Measurements from ENCODE around the gene LAMA3.

LAMA3 gene

DNA sequence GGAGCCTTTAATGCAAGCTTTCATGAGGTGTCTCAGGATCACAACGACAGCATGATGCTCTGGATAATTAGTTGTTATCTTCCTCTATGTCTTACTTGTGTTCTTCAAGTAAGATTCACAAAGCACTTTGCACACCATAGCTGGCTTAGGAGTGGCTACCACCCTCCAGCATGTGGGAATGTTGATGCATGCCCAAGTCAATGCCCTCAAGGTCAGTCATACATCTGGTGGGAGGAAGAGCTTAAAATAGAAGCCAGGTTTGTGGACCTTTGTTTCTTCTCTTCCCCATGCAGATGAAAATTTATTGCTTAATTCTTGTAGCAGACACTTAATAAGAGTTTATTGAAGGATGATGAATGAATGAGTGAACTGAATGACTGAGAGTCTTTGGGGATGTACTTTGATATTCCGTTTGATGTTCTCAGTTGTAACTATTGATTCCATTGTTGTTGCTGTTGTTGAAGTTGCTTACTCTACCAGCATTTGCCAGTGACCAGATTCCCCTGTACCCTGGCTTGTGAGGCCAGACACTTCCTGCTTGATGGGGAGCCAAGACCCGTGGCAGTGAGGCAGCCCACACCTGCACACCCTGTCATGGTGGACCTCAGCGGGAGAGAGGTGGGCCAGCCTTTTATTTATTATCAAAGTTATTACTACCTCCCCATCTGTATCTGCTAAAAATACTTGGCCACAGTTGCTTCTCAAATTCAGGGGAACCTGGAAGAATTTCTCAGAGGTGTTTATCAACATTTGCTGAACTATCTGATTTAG, 137.8 kb downstream of the LAMA3 start:
- Mint-ChIP-seq H3K27me3 (ENCODE audit: low read depth, poor library complexity) (no peaks in the 10 kb centered on the region), H3K27ac (no peak overlapping the region), H3K4me1 (no peaks in the 10 kb centered on the region), H3K4me3 (no peak overlapping the region), H3K9me3 (no peaks in the 10 kb centered on the region), H3K36me3 (ENCODE audit: low read depth) (no peaks in the 10 kb centered on the region)
- TF ChIP-seq CTCF (IDR thresholded peaks at IDR 0.05), result no peak
- no peak for DNase-seq

DNA sequence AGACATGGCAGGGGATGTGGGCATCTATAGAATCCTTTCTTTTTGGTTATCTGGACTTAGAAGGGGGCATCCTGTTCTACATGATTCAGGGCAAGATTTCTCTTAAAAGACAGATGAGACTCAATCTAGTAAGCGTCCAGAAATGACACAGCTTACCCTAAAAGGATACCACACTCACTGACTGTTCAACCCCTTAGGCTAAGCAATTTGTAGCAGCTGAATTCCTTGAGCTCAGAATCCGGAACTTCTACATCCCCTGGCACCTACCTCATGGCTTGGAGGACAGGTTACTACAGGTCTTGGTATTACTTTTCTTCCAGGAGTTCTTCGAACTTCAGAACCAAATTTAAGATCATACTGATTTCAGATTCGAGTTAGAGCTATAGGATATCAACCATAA, 138.4 kb downstream of the LAMA3 start:
- Mint-ChIP-seq H3K27me3 (ENCODE audit: low read depth, poor library complexity) (no peaks in the 10 kb centered on the region), H3K9me3 (no peaks in the 10 kb centered on the region), H3K36me3 (ENCODE audit: low read depth) (no peaks in the 10 kb centered on the region), H3K27ac (no peak overlapping the region), H3K4me3 (no peak overlapping the region), H3K4me1 (no peaks in the 10 kb centered on the region)
- DNase-seq, result no peak
- TF ChIP-seq CTCF (IDR thresholded peaks at IDR 0.05), result no peak

DNA sequence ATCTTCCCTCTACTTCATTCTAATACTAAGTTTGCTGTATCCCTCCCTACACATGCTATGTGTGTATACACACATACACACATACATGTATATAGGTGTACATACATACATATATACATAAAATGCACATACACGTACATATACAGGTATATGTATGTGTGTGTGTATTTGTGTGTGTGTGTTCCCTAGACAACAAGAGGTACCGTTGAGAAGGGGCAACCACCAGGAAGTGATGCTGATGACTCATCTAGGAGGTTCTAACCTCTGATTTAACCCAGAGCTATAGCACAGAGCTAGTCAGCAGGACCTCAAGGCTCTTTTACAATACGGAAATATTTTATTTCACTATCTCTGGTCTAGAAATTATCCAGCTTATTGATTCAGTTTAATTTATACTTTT, 139.2 kb downstream of the LAMA3 start:
- DNase-seq, result no peak

GRCh38 chr18:23832911-23833310, 143.7 kb downstream of the LAMA3 start:
- H3K9me3 Mint-ChIP-seq, result no peaks in the 10 kb centered on the region
- no peak for DNase-seq
- no peaks in the 10 kb centered on the region for H3K36me3 Mint-ChIP-seq (ENCODE audit: low read depth)
- H3K27me3 Mint-ChIP-seq (ENCODE audit: low read depth, poor library complexity), result no peaks in the 10 kb centered on the region
- no peak for TF ChIP-seq CTCF (IDR thresholded peaks at IDR 0.05)
- no peak overlapping the region for H3K27ac Mint-ChIP-seq
- H3K4me3 Mint-ChIP-seq, result no peak overlapping the region
- H3K4me1 Mint-ChIP-seq, result no peaks in the 10 kb centered on the region

More for the DNA sequence above, 139.2 kb downstream of the LAMA3 start:
- Mint-ChIP-seq H3K36me3 (ENCODE audit: low read depth) (no peaks in the 10 kb centered on the region), H3K4me1 (no peaks in the 10 kb centered on the region), H3K27me3 (ENCODE audit: low read depth, poor library complexity) (no peaks in the 10 kb centered on the region), H3K4me3 (no peak overlapping the region), H3K27ac (no peak overlapping the region), H3K9me3 (no peaks in the 10 kb centered on the region)
- no peak for TF ChIP-seq CTCF (IDR thresholded peaks at IDR 0.05)

GRCh38 chr18:23833714-23834113, 144.5 kb downstream of the LAMA3 start:
- H3K27ac Mint-ChIP-seq, result no peak overlapping the region
- no peak for TF ChIP-seq CTCF (IDR thresholded peaks at IDR 0.05)
- no peak for DNase-seq
- H3K9me3 Mint-ChIP-seq, result no peaks in the 10 kb centered on the region
- no peaks in the 10 kb centered on the region for H3K36me3 Mint-ChIP-seq (ENCODE audit: low read depth)
- no peaks in the 10 kb centered on the region for H3K4me1 Mint-ChIP-seq
- no peak overlapping the region for H3K4me3 Mint-ChIP-seq
- H3K27me3 Mint-ChIP-seq (ENCODE audit: low read depth, poor library complexity), result no peaks in the 10 kb centered on the region

- no peak for TF ChIP-seq CTCF (IDR thresholded peaks at IDR 0.05)
- Mint-ChIP-seq H3K36me3 (ENCODE audit: low read depth) (no peaks in the 10 kb centered on the region), H3K27ac (no peak overlapping the region), H3K4me1 (no peaks in the 10 kb centered on the region), H3K9me3 (no peaks in the 10 kb centered on the region), H3K27me3 (ENCODE audit: low read depth, poor library complexity) (no peaks in the 10 kb centered on the region), H3K4me3 (no peak overlapping the region)
- DNase-seq, result no peak
Observed at GRCh38 chr18:23835091-23835490, 145.8 kb downstream of the LAMA3 start.
